HepG2 (cell line): ENCODE measurements around the gene TMEM63B. TPM values are rescaled to one million over a fixed set of nuclear protein-coding genes. Genes with fewer than 3 reads are reported as not detected.

Experiments used
- CHCHD3 ChIP-seq: sonication (generic); formaldehyde crosslinking; IDR thresholded peaks from 2 replicates; pipeline ENCODE4 v1.8.0; 2022; ENCODE audit warnings: mild to moderate bottlenecking, missing genetic modification reagents, moderate library complexity
- DPF2 ChIP-seq: sonication (generic); formaldehyde crosslinking; IDR thresholded peaks from 2 replicates; pipeline ENCODE4 v1.4.0; 2020; ENCODE audit warnings: mild to moderate bottlenecking, low read depth, missing genetic modification reagents, borderline replicate concordance
- EHMT2 ChIP-seq: fragments of 200-600 bp; sonication (generic); IDR thresholded peaks from 2 replicates; pipeline ENCODE4 v1.7.0; 2017; ENCODE audit warnings: antibody characterized with exemption, low read depth, low read length, borderline replicate concordance
- KLF6 ChIP-seq: IDR thresholded peaks from 2 replicates; pipeline ENCODE4 v1.8.0; 2016; ENCODE audit warnings: missing biosample characterization, missing genetic modification reagents
- MAZ ChIP-seq, 2 experiments: sonication (generic) in 1 of 2; formaldehyde crosslinking in 1 of 2; IDR thresholded peaks; 2 replicates each; pipeline versions ENCODE4 v1.5.0 to v1.6.1; 2012 to 2020; ENCODE audit warnings: low read depth in 2 of 2, mild to moderate bottlenecking in 2 of 2, borderline replicate concordance in 1 of 2, improper control_type of control experiment in 1 of 2, low read length in 1 of 2, missing genetic modification reagents in 1 of 2, moderate library complexity in 1 of 2
- NAIF1 ChIP-seq: sonication (generic); formaldehyde crosslinking; IDR thresholded peaks from 2 replicates; pipeline ENCODE4 v1.5.0; 2020; ENCODE audit warnings: mild to moderate bottlenecking, missing genetic modification reagents, borderline replicate concordance
- NBN ChIP-seq: fragments of 450-650 bp; conservative IDR thresholded peaks from 2 replicates; pipeline ENCODE4 v1.6.1; 2017
- NFIB ChIP-seq: sonication (generic); formaldehyde crosslinking; IDR thresholded peaks from 2 replicates; pipeline ENCODE4 v1.9.0; 2021; ENCODE audit warnings: missing genetic modification reagents, mild to moderate bottlenecking, borderline replicate concordance
- NR2F2 ChIP-seq: IDR thresholded peaks from 2 replicates; pipeline ENCODE4 v1.6.1; 2012; ENCODE audit warnings: low read depth, inconsistent platforms, borderline replicate concordance
- REL ChIP-seq: sonication (generic); formaldehyde crosslinking; conservative IDR thresholded peaks from 2 replicates; pipeline ENCODE4 v1.8.0; 2022; ENCODE audit warnings: mild to moderate bottlenecking, missing genetic modification reagents, moderate library complexity
- TMF1 ChIP-seq: sonication (generic); formaldehyde crosslinking; IDR thresholded peaks from 2 replicates; pipeline ENCODE4 v1.8.1; 2022; ENCODE audit warnings: low read depth, missing genetic modification reagents
- ZEB1 ChIP-seq: IDR thresholded peaks from 2 replicates; pipeline ENCODE4 v1.6.1; 2012; ENCODE audit warnings: mild to moderate bottlenecking, low read depth, inconsistent platforms; ENCODE audit not compliant: insufficient replicate concordance
- ZMYM2 ChIP-seq: sonication (generic); formaldehyde crosslinking; IDR thresholded peaks from 2 replicates; pipeline ENCODE4 v1.8.0; 2022; ENCODE audit warnings: mild to moderate bottlenecking, missing genetic modification reagents
- ZNF746 ChIP-seq: sonication (generic); formaldehyde crosslinking; IDR thresholded peaks from 2 replicates; pipeline ENCODE4 v1.8.0; 2022; ENCODE audit warnings: mild to moderate bottlenecking, missing genetic modification reagents
- ZNF841 ChIP-seq: sonication (generic); formaldehyde crosslinking; IDR thresholded peaks from 2 replicates; pipeline ENCODE4 v1.8.1; 2023; ENCODE audit warnings: missing genetic modification reagents, borderline replicate concordance
- ZSCAN9 ChIP-seq: IDR thresholded peaks from 2 replicates; pipeline ENCODE4 v1.6.1; 2016; ENCODE audit warnings: borderline replicate concordance
- polyA plus RNA-seq, 8 experiments: library from polyadenylated mRNA; depleted of rRNA in 3 of 8; stranded (reverse) in 7 of 8; unstranded in 1 of 8; fragments of >200 nt; fragmentation: Illumina TruSeq in 4 of 8; extraction: Trizol in 4 of 8; gene quantifications; 2 replicates each; pipeline versions ENCODE4 v1.2.1 to v1.2.3, GENCODE V29; 2011 to 2016; ENCODE audit warnings: low read depth in 4 of 8, missing spikeins in 1 of 8, mixed read lengths in 1 of 8; ENCODE audit not compliant: insufficient read depth in 1 of 8
- total RNA-seq, 5 experiments: library from RNA; depleted of rRNA; stranded (reverse); fragments of >200 nt; fragmentation: Illumina TruSeq; extraction: Trizol; gene quantifications; 2 replicates each; pipeline ENCODE4 v1.2.3, GENCODE V29; 2016; ENCODE audit warnings: low read depth in 1 of 5
- TF ChIP-seq, protein P1 (sequence below): sonication (generic); formaldehyde crosslinking; IDR thresholded peaks from 2 replicates; pipeline ENCODE4 v1.4.0; 2020; ENCODE audit warnings: mild to moderate bottlenecking, missing genetic modification reagents
- TF ChIP-seq, protein P2 (sequence below): sonication (generic); formaldehyde crosslinking; IDR thresholded peaks from 2 replicates; pipeline ENCODE4 v1.5.0; 2020; ENCODE audit warnings: missing genetic modification reagents
- TF ChIP-seq, protein P3 (sequence below): sonication (generic); formaldehyde crosslinking; IDR thresholded peaks from 2 replicates; pipeline ENCODE4 v1.4.0; 2020; ENCODE audit warnings: missing genetic modification reagents

Gene TMEM63B
- total and polyA plus RNA-seq, 2 of the 13 experiments (the other 11 are each of a cell fraction or from before 2014, with no cell fraction given), result 27.4 to 75.8 TPM

DNA sequence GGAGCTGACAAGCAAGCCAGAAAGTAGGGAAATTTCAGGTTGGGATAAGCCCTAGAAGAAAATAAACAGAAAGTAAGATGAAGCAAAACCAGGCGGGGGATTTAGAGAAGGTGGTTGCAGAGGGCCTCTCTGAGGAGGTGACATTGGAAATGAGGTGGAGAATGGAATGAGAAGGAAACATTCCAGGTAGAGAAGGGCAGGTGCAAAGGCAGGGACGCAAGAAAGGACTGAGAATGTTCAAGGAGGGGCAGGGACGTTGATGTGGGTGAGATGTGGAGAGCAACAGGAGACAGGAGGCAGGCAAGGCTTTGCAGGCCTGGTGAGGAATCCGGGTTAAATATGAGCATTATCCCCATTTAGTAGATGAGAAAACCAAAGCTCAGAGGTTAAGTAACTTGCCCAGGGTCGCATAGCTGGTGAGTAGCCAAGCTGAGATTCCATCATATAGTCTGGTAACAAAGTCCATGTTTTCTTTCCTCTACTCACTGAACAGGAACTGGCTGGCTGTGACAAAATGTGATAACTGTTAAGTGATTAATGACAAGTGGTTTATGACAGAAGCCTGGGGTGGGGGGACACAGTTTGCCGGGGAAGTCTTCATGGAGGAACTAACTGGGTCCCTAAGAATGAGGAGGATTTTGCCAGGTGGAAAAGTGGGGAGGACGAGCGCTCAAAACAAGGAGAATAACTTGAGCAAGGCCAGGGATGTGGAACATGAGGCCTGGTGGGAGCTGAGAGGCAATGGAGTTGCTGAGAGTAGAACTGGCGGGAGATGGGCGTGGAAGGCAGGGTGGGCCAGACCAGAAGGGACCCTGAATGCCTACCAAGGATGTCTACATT, 32.7 kb upstream of the TMEM63B start (continued):
- peak; percentile 76 for TF ChIP-seq ZEB1
- 0 out of 2 replicates have a peak, but pooled peaks have one; percentile 21 for TF ChIP-seq NBN
- no peak for TF ChIP-seq REL (CRISPR knock-in tag)
- TF ChIP-seq CHCHD3 (CRISPR knock-in tag), result no peak
- peak; percentile 95 for TF ChIP-seq DPF2 (CRISPR knock-in tag)
- TF ChIP-seq MAZ (IDR thresholded peaks at IDR 0.05; ENCODE audit: borderline replicate concordance, low read depth, low read length), result no peak
- TF ChIP-seq MAZ (CRISPR knock-in tag; IDR thresholded peaks at IDR 0.05; ENCODE audit: low read depth), result peak; percentile 77; the same call in 1 of the 2 replicates
- peak; percentile 71; the same call in 1 of the 2 replicates for TF ChIP-seq KLF6 (CRISPR knock-in tag)
- TF ChIP-seq, protein P1, sequence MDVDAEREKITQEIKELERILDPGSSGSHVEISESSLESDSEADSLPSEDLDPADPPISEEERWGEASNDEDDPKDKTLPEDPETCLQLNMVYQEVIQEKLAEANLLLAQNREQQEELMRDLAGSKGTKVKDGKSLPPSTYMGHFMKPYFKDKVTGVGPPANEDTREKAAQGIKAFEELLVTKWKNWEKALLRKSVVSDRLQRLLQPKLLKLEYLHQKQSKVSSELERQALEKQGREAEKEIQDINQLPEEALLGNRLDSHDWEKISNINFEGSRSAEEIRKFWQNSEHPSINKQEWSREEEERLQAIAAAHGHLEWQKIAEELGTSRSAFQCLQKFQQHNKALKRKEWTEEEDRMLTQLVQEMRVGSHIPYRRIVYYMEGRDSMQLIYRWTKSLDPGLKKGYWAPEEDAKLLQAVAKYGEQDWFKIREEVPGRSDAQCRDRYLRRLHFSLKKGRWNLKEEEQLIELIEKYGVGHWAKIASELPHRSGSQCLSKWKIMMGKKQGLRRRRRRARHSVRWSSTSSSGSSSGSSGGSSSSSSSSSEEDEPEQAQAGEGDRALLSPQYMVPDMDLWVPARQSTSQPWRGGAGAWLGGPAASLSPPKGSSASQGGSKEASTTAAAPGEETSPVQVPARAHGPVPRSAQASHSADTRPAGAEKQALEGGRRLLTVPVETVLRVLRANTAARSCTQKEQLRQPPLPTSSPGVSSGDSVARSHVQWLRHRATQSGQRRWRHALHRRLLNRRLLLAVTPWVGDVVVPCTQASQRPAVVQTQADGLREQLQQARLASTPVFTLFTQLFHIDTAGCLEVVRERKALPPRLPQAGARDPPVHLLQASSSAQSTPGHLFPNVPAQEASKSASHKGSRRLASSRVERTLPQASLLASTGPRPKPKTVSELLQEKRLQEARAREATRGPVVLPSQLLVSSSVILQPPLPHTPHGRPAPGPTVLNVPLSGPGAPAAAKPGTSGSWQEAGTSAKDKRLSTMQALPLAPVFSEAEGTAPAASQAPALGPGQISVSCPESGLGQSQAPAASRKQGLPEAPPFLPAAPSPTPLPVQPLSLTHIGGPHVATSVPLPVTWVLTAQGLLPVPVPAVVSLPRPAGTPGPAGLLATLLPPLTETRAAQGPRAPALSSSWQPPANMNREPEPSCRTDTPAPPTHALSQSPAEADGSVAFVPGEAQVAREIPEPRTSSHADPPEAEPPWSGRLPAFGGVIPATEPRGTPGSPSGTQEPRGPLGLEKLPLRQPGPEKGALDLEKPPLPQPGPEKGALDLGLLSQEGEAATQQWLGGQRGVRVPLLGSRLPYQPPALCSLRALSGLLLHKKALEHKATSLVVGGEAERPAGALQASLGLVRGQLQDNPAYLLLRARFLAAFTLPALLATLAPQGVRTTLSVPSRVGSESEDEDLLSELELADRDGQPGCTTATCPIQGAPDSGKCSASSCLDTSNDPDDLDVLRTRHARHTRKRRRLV (CRISPR knock-in tag), result peak; percentile 62; the same call in 1 of the 2 replicates
- peak; percentile 100 for TF ChIP-seq ZMYM2
- TF ChIP-seq, protein P2, sequence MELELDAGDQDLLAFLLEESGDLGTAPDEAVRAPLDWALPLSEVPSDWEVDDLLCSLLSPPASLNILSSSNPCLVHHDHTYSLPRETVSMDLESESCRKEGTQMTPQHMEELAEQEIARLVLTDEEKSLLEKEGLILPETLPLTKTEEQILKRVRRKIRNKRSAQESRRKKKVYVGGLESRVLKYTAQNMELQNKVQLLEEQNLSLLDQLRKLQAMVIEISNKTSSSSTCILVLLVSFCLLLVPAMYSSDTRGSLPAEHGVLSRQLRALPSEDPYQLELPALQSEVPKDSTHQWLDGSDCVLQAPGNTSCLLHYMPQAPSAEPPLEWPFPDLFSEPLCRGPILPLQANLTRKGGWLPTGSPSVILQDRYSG (CRISPR knock-in tag), result no peak
- peak; percentile 74; the same call in 1 of the 2 replicates for TF ChIP-seq ZNF746 (CRISPR knock-in tag)
- peak; percentile 90 for TF ChIP-seq NR2F2
- no peak for TF ChIP-seq EHMT2
- no peak for TF ChIP-seq NAIF1 (CRISPR knock-in tag)
- TF ChIP-seq TMF1 (CRISPR knock-in tag), result no peak
- peak; percentile 86 for TF ChIP-seq ZSCAN9 (CRISPR knock-in tag)
- TF ChIP-seq NFIB, result no peak
- TF ChIP-seq, protein P3, sequence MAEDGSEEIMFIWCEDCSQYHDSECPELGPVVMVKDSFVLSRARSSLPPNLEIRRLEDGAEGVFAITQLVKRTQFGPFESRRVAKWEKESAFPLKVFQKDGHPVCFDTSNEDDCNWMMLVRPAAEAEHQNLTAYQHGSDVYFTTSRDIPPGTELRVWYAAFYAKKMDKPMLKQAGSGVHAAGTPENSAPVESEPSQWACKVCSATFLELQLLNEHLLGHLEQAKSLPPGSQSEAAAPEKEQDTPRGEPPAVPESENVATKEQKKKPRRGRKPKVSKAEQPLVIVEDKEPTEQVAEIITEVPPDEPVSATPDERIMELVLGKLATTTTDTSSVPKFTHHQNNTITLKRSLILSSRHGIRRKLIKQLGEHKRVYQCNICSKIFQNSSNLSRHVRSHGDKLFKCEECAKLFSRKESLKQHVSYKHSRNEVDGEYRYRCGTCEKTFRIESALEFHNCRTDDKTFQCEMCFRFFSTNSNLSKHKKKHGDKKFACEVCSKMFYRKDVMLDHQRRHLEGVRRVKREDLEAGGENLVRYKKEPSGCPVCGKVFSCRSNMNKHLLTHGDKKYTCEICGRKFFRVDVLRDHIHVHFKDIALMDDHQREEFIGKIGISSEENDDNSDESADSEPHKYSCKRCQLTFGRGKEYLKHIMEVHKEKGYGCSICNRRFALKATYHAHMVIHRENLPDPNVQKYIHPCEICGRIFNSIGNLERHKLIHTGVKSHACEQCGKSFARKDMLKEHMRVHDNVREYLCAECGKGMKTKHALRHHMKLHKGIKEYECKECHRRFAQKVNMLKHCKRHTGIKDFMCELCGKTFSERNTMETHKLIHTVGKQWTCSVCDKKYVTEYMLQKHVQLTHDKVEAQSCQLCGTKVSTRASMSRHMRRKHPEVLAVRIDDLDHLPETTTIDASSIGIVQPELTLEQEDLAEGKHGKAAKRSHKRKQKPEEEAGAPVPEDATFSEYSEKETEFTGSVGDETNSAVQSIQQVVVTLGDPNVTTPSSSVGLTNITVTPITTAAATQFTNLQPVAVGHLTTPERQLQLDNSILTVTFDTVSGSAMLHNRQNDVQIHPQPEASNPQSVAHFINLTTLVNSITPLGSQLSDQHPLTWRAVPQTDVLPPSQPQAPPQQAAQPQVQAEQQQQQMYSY (CRISPR knock-in tag), result 0 out of 2 replicates have a peak, but pooled peaks have one; percentile 37
- TF ChIP-seq ZNF841, result no peak
